Osteoblast (primary cell): ENCODE data around the gene REXO1. TPM values are rescaled to one million over a fixed set of nuclear protein-coding genes. Genes with fewer than 3 reads are reported as not detected.
A peak's percentile ranks its signal among the peaks of the same experiment; 100 is the strongest.

Experiments used
- DNase-seq: peaks from one replicate; pipeline ENCODE4 v3.0.0; 2011; ENCODE audit warnings: low spot score, mixed read lengths; ENCODE audit not compliant: insufficient read length; ENCODE audit errors: missing footprints
- H2AFZ ChIP-seq: 2 replicates; pipeline ENCODE4 v1.6.0; 2011; ENCODE audit warnings: mild to moderate bottlenecking, low read length
- H3K27ac ChIP-seq: 2 replicates; pipeline ENCODE4 v1.5.1; 2011; ENCODE audit warnings: mild to moderate bottlenecking, low read depth, low read length, moderate library complexity
- H3K27me3 ChIP-seq: 2 replicates; pipeline ENCODE4 v1.6.0; 2012; ENCODE audit warnings: mild to moderate bottlenecking, control low read depth, inconsistent platforms, low read length, moderate library complexity; ENCODE audit not compliant: insufficient read depth
- H3K36me3 ChIP-seq: 2 replicates; pipeline ENCODE4 v1.5.1; 2011; ENCODE audit warnings: mild to moderate bottlenecking, low read length, control low read depth, moderate library complexity; ENCODE audit not compliant: insufficient read depth
- H3K4me1 ChIP-seq: 2 replicates; pipeline ENCODE4 v1.5.1; 2011; ENCODE audit warnings: mild to moderate bottlenecking, low read length, control low read depth, moderate library complexity; ENCODE audit not compliant: insufficient read depth
- H3K4me2 ChIP-seq: 2 replicates; pipeline ENCODE4 v1.6.0; 2011; ENCODE audit warnings: mild to moderate bottlenecking, low read length; ENCODE audit not compliant: insufficient read depth
- H3K4me3 ChIP-seq: fragments of 200-600 bp; sonication (generic); 3 replicates; pipeline ENCODE4 v1.5.1; 2012; ENCODE audit warnings: mild to moderate bottlenecking, low read length, inconsistent platforms; ENCODE audit not compliant: insufficient read depth
- H3K79me2 ChIP-seq: 2 replicates; pipeline ENCODE4 v1.6.0; 2012; ENCODE audit warnings: mild to moderate bottlenecking, low read length, control low read depth, inconsistent platforms; ENCODE audit not compliant: insufficient read depth
- H3K9me3 ChIP-seq: 2 replicates; pipeline ENCODE4 v1.5.1; 2011; ENCODE audit warnings: low read depth, low read length, control low read depth
- H4K20me1 ChIP-seq: 2 replicates; pipeline ENCODE4 v1.6.0; 2012; ENCODE audit warnings: mild to moderate bottlenecking, low read length, control low read depth; ENCODE audit not compliant: insufficient read depth
- total RNA-seq: library from RNA; depleted of rRNA; stranded (reverse); fragments of >200 nt; gene quantifications from 2 replicates; pipeline ENCODE4 v1.2.3, GENCODE V29; 2012
- TF ChIP-seq, protein P1 (sequence below): IDR thresholded peaks from 2 replicates; pipeline ENCODE4 v1.5.1; 2011; ENCODE audit warnings: mild to moderate bottlenecking, low read depth, low read length, moderate library complexity; ENCODE audit errors: extremely low read depth

The REXO1 gene
- total RNA-seq, 1 donor: 9.4 TPM

DNA sequence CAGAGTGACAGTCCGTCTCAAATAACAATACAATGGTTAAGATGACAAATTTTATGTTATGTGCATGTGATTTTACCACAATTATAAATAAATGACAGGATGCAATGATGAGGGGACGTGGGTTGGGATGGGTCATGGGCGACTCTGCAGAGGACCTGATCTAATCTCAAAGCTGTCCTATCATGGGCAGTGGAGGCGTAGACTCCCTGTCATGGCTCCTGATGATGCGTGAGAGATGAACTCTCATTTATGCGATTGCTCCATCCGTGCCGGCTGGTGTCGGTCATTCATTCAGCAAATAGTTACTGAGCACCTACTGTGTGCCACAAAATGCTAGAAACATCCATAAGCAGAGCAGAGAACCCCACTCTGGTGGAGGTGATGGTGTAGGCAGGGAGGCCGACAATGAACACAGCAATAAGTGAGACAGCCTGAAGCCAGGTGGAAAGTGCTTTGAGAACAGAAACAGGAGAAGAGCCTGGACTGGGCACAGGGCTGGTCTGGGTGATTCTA, 1.7 kb upstream of the REXO1 start:
- no peak overlapping the region for H3K4me2 ChIP-seq
- peaks cover 15% of the 10 kb centered on the region for H3K4me1 ChIP-seq
- H3K9me3 ChIP-seq: no peaks in the 10 kb centered on the region
- no peaks in the 10 kb centered on the region for H3K27me3 ChIP-seq
- TF ChIP-seq, protein P1, sequence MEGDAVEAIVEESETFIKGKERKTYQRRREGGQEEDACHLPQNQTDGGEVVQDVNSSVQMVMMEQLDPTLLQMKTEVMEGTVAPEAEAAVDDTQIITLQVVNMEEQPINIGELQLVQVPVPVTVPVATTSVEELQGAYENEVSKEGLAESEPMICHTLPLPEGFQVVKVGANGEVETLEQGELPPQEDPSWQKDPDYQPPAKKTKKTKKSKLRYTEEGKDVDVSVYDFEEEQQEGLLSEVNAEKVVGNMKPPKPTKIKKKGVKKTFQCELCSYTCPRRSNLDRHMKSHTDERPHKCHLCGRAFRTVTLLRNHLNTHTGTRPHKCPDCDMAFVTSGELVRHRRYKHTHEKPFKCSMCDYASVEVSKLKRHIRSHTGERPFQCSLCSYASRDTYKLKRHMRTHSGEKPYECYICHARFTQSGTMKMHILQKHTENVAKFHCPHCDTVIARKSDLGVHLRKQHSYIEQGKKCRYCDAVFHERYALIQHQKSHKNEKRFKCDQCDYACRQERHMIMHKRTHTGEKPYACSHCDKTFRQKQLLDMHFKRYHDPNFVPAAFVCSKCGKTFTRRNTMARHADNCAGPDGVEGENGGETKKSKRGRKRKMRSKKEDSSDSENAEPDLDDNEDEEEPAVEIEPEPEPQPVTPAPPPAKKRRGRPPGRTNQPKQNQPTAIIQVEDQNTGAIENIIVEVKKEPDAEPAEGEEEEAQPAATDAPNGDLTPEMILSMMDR: no peak
- H3K36me3 ChIP-seq: peaks cover 2% of the 10 kb centered on the region
- H3K79me2 ChIP-seq: peaks cover 81% of the 10 kb centered on the region
- H2AFZ ChIP-seq: no peak overlapping the region
- H4K20me1 ChIP-seq: peaks cover 60% of the 10 kb centered on the region
- no peak overlapping the region for H3K4me3 ChIP-seq
- no peak overlapping the region for H3K27ac ChIP-seq
- no peak for DNase-seq

DNA sequence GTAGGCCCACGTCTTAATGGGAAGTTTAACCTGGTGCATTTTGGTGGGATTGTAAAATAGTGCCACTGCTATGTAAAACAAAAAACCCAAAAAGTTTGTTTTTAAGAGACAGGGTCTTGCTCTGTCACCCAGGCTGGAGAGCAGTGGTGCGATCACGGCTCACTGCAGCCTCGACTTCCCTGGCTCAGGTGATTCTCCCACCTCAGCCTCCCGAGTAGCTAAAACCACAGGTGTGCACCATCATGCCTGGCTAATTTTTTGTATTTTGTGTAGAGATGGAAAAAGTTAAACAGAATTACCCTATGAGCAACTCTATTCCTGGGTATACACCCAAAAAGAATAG, 820 bp upstream of the REXO1 start:
- H3K79me2 ChIP-seq: peaks cover 81% of the 10 kb centered on the region

DNA sequence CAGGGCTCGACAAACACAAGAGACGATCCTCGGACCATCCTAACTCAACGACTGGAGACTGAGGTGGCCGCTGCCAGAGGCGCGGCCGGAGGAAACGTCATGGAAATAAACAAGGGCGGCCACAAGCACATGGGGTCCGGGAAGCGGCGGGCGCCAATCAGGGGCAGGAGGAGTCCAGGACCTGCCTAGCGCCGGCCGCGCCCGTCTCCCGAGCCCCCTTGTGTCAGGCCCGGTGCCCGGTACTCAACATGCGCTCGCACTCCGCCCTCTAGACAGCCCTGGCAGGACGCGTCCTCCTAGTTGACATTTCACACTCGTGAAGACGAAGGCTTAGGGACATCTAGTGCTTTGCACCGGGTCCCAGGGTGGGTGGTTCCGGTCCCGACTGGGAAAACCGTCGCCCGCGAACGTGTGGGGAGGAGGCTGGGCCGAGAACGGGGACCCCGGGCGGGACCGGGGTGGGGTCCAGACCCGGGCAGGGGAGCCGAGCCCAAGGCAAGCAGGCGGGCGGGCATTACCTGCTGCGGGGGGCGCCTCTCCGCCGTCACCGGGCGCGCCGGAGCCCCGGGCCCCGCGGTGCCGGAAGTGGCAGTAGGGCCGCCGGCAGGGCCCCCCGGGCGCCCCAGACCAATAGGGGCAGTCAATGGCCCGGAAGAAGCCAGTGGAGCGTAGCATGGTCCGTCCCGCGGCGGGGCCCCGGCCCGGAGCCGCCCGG, 442 bp downstream of the REXO1 start:
- Histone ChIP-seq H2AFZ (peak overlapping the region; percentile 39), H3K4me1 (peaks cover 10% of the 10 kb centered on the region), H3K79me2 (peaks cover 81% of the 10 kb centered on the region), H3K27me3 (no peaks in the 10 kb centered on the region), H3K4me2 (peak overlapping the region; percentile 96), H3K36me3 (peaks cover 2% of the 10 kb centered on the region), H3K9me3 (no peaks in the 10 kb centered on the region), H3K4me3 (peak overlapping the region; percentile 99), H3K27ac (peak overlapping the region; percentile 98), H4K20me1 (peaks cover 65% of the 10 kb centered on the region)
- TF ChIP-seq, protein P1: no peak
- peak; percentile 97 for DNase-seq

More for the DNA sequence above, 820 bp upstream of the REXO1 start:
- TF ChIP-seq, protein P1: no peak
- H3K27me3 ChIP-seq: no peaks in the 10 kb centered on the region
- H2AFZ ChIP-seq: no peak overlapping the region
- DNase-seq: no peak
- peaks cover 63% of the 10 kb centered on the region for H4K20me1 ChIP-seq
- H3K4me3 ChIP-seq: no peak overlapping the region
- no peak overlapping the region for H3K4me2 ChIP-seq
- H3K4me1 ChIP-seq: peaks cover 13% of the 10 kb centered on the region
- peaks cover 2% of the 10 kb centered on the region for H3K36me3 ChIP-seq
- H3K9me3 ChIP-seq: no peaks in the 10 kb centered on the region
- H3K27ac ChIP-seq: no peak overlapping the region

DNA sequence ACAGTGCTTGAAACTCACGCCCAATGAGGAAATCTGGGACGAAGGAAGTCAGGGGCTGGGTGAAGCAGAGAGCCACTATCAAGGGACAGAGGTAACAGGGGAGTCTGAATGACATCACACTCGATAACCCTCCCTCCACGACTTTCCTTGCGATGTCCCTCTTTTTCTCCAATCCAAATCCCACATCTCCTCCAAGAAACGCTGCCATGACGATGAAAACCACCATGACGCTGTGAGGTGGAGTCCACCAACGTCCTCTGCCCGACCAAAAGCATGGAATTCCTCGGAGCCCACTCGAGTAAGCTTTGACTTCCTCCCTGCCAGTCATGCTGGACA, 967 bp downstream of the REXO1 start:
- H3K4me2 ChIP-seq: peak overlapping the region; percentile 96
- peaks cover 68% of the 10 kb centered on the region for H4K20me1 ChIP-seq
- peak overlapping the region; percentile 98 for H3K27ac ChIP-seq
- H3K9me3 ChIP-seq: no peaks in the 10 kb centered on the region
- no peak for DNase-seq
- H3K36me3 ChIP-seq: peaks cover 2% of the 10 kb centered on the region
- peak overlapping the region; percentile 39 for H2AFZ ChIP-seq
- peaks cover 10% of the 10 kb centered on the region for H3K4me1 ChIP-seq
- TF ChIP-seq, protein P1: no peak
- peak overlapping the region; percentile 99 for H3K4me3 ChIP-seq
- peaks cover 81% of the 10 kb centered on the region for H3K79me2 ChIP-seq
- no peaks in the 10 kb centered on the region for H3K27me3 ChIP-seq
